ENCODE data around the gene ABCA4.

Gene ABCA4

DNA sequence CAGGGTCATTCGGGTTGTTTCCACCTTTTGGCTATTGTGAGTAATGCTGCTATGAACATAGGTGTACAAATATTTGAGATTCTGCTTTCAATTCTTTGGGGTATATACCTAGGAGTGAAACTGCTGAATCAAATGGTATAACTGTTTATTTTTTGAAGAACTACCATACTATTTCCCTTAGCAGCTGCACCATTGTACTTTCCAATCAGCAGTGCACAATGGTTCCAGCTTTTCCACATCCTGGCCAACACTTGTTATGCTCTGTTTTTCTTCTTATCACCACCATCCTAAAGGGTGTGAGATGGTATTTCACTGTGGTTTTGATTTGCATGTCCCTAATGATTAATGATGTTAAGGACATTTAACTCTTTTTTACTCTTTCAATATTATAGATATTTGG, 3.6 kb upstream of the ABCA4 start:
- DNase-seq (ENCODE audit: low read depth in 3 of 3, low spot score in 1 of 3), result no peak

GRCh38 chr1:94122201-94122970, 1.4 kb upstream of the ABCA4 start:
- no peak for DNase-seq (ENCODE audit: low read depth in 3 of 3, low spot score in 1 of 3)

- DNase-seq (ENCODE audit: low read depth in 3 of 3, low spot score in 1 of 3), result no peak
Observed at GRCh38 chr1:94121411-94121821, 468 bp upstream of the ABCA4 start.

DNA sequence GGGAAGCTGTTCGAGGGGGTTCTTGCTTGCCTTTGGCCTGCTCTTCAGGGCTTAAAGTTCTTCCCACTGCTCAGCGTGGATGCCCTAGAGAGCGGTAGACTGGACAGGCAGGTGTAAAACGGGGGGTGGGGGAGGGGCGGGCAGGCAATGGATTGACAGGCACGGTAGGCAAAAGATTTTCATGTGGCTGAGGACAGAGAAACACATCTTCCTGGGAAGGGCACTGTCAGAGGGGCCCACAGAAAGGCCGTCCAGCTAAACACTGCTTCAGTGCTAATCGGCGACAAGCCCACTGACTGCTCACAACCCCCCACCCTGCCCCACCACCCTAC, 412 bp downstream of the ABCA4 start:
- no peak for DNase-seq (ENCODE audit: low read depth in 3 of 3, low spot score in 1 of 3)

DNA sequence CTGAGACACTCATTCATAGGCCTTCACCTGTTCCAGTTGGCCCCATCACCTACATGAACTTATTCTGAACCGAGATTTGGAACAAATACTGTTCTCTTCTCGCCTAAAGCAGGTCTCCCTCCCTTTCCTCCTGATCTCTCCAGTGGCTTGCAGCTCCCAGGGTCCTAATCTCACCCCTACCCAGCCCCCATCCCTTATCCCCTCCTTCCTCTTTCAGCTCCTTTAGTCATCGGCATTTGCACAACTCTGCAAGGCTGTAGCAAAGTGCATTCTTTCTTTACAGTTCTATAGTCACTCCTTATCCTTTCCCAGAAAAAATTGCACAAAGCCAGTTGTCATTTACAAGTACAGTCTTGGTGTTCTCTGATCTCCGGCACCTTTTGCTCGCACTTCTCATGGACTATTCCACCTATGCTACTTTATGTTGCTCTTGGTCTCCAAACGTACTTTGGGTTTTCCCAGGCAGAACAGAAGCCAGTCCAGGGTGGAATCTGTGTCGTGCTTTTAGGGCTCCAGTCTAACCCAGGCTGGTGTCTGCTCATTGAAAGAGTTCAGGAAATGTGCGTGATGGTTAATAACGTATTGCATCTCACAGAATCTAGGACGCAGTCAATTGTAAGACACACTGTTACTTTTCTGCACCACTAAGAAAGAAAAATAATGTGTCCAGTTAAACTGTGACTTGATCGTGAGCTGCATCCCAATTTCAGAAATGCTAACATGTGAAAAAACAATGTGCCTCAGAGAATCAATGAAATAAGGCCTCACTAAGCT, 965 bp downstream of the ABCA4 start:
- no peak for DNase-seq (ENCODE audit: low read depth in 3 of 3, low spot score in 1 of 3)

DNA sequence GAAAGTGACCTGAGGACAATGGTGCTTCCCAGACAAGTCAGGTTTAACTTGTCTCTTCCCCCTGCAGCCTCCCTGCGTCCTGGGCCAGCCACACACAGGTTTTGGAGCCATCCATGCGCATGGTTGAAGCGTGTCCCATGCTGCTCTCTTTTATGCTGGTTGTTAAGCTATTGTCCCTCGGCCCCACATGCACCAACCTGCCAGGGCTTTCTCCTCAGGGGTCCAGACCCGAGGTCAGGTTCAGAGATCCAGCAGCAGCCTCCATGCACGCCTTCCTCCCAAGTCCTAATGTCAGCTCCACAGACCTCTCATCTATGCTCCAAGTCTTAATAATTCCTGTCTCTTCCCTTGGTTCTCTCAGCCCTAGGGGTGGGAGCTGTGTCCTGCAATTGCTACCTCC, 1.6 kb downstream of the ABCA4 start:
- DNase-seq (ENCODE audit: low read depth in 3 of 3, low spot score in 1 of 3), result no peak

GRCh38 chr1:94118471-94118870, 2.5 kb downstream of the ABCA4 start:
- DNase-seq (ENCODE audit: low read depth in 3 of 3, low spot score in 1 of 3), result no peak

- DNase-seq (ENCODE audit: low read depth in 3 of 3, low spot score in 1 of 3), result no peak
Observed at GRCh38 chr1:94118013-94118412, 2.9 kb downstream of the ABCA4 start.

- DNase-seq (ENCODE audit: low read depth in 3 of 3, low spot score in 1 of 3), result no peak
Observed at GRCh38 chr1:94117259-94117851, 3.6 kb downstream of the ABCA4 start.

- no peak for DNase-seq (ENCODE audit: low read depth in 3 of 3, low spot score in 1 of 3)
Observed at GRCh38 chr1:94115900-94116436, 5.0 kb downstream of the ABCA4 start.

DNA sequence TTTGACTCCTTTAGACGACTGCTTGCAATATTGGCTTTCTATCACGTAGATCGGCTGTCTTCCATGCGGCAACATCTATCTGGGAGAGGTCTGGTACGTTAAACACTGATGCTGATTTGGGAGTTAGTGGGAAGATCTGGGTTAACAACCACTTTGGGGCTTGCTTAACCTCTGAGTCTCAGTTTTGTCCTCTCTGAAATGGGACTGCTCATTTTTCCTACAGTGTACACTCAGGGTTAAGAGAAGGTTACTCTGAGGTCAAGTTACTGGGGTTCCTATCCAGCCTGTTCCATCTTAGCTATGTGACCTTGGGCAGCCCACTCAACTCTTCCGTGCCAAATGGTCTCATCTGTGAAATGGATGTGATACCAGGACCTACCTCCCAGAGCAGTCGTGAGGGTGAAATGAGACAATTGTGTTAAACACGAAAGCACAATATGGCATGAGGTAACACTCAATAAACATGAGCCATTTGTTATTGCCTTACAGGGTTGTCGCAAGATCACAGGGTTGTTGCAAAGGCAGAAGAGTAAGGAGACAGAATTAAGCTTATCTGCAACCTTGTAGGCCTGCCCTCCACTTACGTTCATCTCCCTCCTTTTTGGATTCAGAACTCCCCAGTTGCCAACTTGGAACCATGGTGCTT, 5.6 kb downstream of the ABCA4 start:
- DNase-seq (ENCODE audit: low read depth in 3 of 3, low spot score in 1 of 3), result no peak

- no peak for DNase-seq (ENCODE audit: low read depth in 3 of 3, low spot score in 1 of 3)
Observed at GRCh38 chr1:94113589-94114226, 7.2 kb downstream of the ABCA4 start.

DNA sequence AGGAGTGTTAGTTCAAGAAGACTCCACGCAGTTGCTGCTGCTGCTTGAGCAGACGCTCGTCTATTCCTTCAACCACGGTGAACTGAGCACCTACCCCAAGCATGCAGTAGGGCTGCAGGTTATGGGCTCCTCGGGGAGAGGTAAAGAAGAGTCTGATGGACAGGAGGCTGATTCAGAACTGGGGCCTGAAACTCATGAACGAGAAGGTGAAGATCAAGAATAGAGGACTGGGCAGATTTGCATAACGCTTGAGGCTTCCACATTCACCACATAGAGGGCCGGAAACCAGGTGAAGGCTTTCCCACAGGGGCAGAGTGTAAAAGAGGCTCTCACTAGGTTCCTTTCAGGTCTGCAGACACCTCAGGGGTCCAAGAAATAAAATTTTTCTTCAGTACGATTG, 9.1 kb downstream of the ABCA4 start:
- no peak for DNase-seq (ENCODE audit: low read depth in 3 of 3, low spot score in 1 of 3)

GRCh38 chr1:94110946-94111740, 9.8 kb downstream of the ABCA4 start:
- DNase-seq (ENCODE audit: low read depth in 3 of 3, low spot score in 1 of 3), result no peak

- no peak for DNase-seq (ENCODE audit: low read depth in 3 of 3, low spot score in 1 of 3)
Observed at GRCh38 chr1:94110021-94110761, 10.8 kb downstream of the ABCA4 start.

DNA sequence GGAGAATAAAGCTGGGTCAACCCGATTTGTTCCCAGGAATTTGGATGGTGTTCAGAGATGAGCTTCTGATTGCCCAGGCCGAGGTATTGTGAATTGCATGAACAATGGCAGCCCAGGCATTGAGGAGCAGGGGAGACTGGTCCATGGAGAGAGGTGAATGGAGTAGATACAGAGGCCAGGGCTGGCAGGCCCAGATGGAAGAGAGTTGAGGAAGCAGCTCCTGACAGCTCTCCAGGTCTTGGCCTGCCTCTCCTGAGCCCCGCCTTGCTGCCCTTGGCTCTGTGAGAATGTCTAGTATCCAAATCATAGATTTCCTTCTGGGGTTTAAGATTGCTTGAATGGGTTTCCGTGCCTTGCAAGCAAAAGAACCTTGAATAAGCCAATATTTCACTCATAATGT, 11.5 kb downstream of the ABCA4 start:
- DNase-seq (ENCODE audit: low read depth in 3 of 3, low spot score in 1 of 3), result no peak

- DNase-seq (ENCODE audit: low read depth in 3 of 3, low spot score in 1 of 3), result no peak
Observed at GRCh38 chr1:94107141-94107540, 13.8 kb downstream of the ABCA4 start.

GRCh38 chr1:94106716-94107115, 14.2 kb downstream of the ABCA4 start:
- no peak for DNase-seq (ENCODE audit: low read depth in 3 of 3, low spot score in 1 of 3)

GRCh38 chr1:94105957-94106529, 14.9 kb downstream of the ABCA4 start:
- no peak for DNase-seq (ENCODE audit: low read depth in 3 of 3, low spot score in 1 of 3)
